ENCODE data around the gene LAMA3.
"Not testable (repeated sequence)": the region's sequence is repeated elsewhere in the genome, so short reads cannot be mapped to it uniquely, and the experiment has no call there.

LAMA3 gene

GRCh38 chr18:23710068-23710527 is 20.8 kb downstream of the LAMA3 start:
- no peak for DNase-seq

- DNase-seq = no peak
These were observed 21.7 kb downstream of the LAMA3 start for GRCh38 chr18:23710946-23711345.

GRCh38 chr18:23711426-23711825 is 22.2 kb downstream of the LAMA3 start:
- DNase-seq = no peak

GRCh38 chr18:23712445-23712844 is 23.2 kb downstream of the LAMA3 start:
- DNase-seq = no peak

GRCh38 chr18:23714576-23714975 is 25.3 kb downstream of the LAMA3 start:
- DNase-seq = no peak

- DNase-seq = not testable (repeated sequence)
These were observed 26.8 kb downstream of the LAMA3 start for GRCh38 chr18:23716079-23716478.

GRCh38 chr18:23716516-23716915 is 27.3 kb downstream of the LAMA3 start:
- DNase-seq = no peak

- DNase-seq = no peak
These were observed 27.7 kb downstream of the LAMA3 start for GRCh38 chr18:23716966-23717365.

- no peak for DNase-seq
These were observed 29.0 kb downstream of the LAMA3 start for GRCh38 chr18:23718243-23718720.

- DNase-seq = no peak
These were observed 29.5 kb downstream of the LAMA3 start for GRCh38 chr18:23718731-23719130.

- no peak for DNase-seq
These were observed 30.5 kb downstream of the LAMA3 start for GRCh38 chr18:23719634-23720201.

GRCh38 chr18:23721696-23722480 is 32.6 kb downstream of the LAMA3 start:
- DNase-seq = no peak

- DNase-seq = no peak
These were observed 33.4 kb downstream of the LAMA3 start for GRCh38 chr18:23722646-23723045.

- no peak for DNase-seq
These were observed 33.9 kb downstream of the LAMA3 start for GRCh38 chr18:23723121-23723520.

- DNase-seq = no peak
These were observed 35.4 kb downstream of the LAMA3 start for GRCh38 chr18:23724681-23725080.

- DNase-seq = no peak
These were observed 36.1 kb downstream of the LAMA3 start for GRCh38 chr18:23725351-23725750.

- DNase-seq = no peak
These were observed 36.8 kb downstream of the LAMA3 start for GRCh38 chr18:23725827-23726661.

- no peak for DNase-seq
These were observed 38.6 kb downstream of the LAMA3 start for GRCh38 chr18:23727707-23728493.

- DNase-seq = no peak
These were observed 41.6 kb downstream of the LAMA3 start for GRCh38 chr18:23730857-23731256.

GRCh38 chr18:23731861-23732260 is 42.6 kb downstream of the LAMA3 start:
- DNase-seq = no peak

GRCh38 chr18:23732439-23732838 is 43.2 kb downstream of the LAMA3 start:
- DNase-seq = no peak

- DNase-seq = not testable (repeated sequence)
These were observed 44.0 kb downstream of the LAMA3 start for GRCh38 chr18:23733265-23733664.

GRCh38 chr18:23733895-23734294 is 44.6 kb downstream of the LAMA3 start:
- DNase-seq = no peak

All from femur (tissue), 1 donor.